Neural cell (in vitro differentiated cells): ENCODE data around the gene MAP3K5. TPM values are rescaled to one million over a fixed set of nuclear protein-coding genes. Genes with fewer than 3 reads are reported as not detected.

Source experiments
- H2AFZ ChIP-seq: fragments of 200-600, 300-800 bp; sonication (generic), shearing (Covaris generic); 2 replicates; pipeline ENCODE4 v1.6.0; 2014; ENCODE audit warnings: low read depth, mild to moderate bottlenecking, antibody characterized with exemption, low read length, moderate library complexity
- H3F3A ChIP-seq: fragments of 200-600 bp; shearing (Covaris generic); 2 replicates; pipeline ENCODE4 v1.6.1; 2016; ENCODE audit warnings: mild to moderate bottlenecking, moderate library complexity, mixed read lengths, antibody characterized with exemption, low read length; ENCODE audit not compliant: insufficient read depth, poor library complexity, severe bottlenecking
- H3K27ac ChIP-seq: fragments of 200-600, 300-800 bp; sonication (generic), shearing (Covaris generic); 2 replicates; pipeline ENCODE4 v1.5.1; 2014; ENCODE audit warnings: mild to moderate bottlenecking, low read length, moderate library complexity
- H3K27me3 ChIP-seq: fragments of 300-800, 200-600 bp; sonication (generic), shearing (Covaris generic); 2 replicates; pipeline ENCODE4 v1.6.0; 2014; ENCODE audit warnings: mild to moderate bottlenecking, low read depth, low read length, moderate library complexity; ENCODE audit not compliant: insufficient read depth
- H3K36me3 ChIP-seq: fragments of 300-800, 200-600 bp; sonication (generic), shearing (Covaris generic); 2 replicates; pipeline ENCODE4 v1.5.1; 2014; ENCODE audit warnings: mild to moderate bottlenecking, antibody characterized with exemption, low read length, moderate library complexity; ENCODE audit not compliant: insufficient read depth
- H3K4me2 ChIP-seq: fragments of 300-800, 200-600 bp; sonication (generic), shearing (Covaris generic); 2 replicates; pipeline ENCODE4 v1.6.0; 2014; ENCODE audit warnings: mild to moderate bottlenecking, low read length
- H3K4me3 ChIP-seq: fragments of 300-800, 200-600 bp; sonication (generic), shearing (Covaris generic); 2 replicates; pipeline ENCODE4 v1.5.1; 2014; ENCODE audit warnings: mild to moderate bottlenecking, low read length, moderate library complexity
- H3K79me2 ChIP-seq: fragments of 200-600 bp; shearing (Covaris generic); replicated peaks from 2 replicates; pipeline ENCODE4 v1.6.0; 2014; ENCODE audit warnings: mild to moderate bottlenecking, low read length, moderate library complexity; ENCODE audit not compliant: insufficient read depth
- H3K9ac ChIP-seq: fragments of 300-800, 200-600 bp; sonication (generic), shearing (Covaris generic); 2 replicates; pipeline ENCODE4 v1.6.1; 2016; ENCODE audit warnings: mild to moderate bottlenecking, low read length, mixed read lengths
- H3K9me2 ChIP-seq: fragments of 200-600 bp; shearing (Covaris generic); 2 replicates; pipeline ENCODE4 v1.6.1; 2016; ENCODE audit warnings: mild to moderate bottlenecking, low read length, mixed read lengths; ENCODE audit not compliant: insufficient read depth
- H3K9me3 ChIP-seq: fragments of 200-600, 300-800 bp; sonication (generic), shearing (Covaris generic); 2 replicates; pipeline ENCODE4 v1.6.1; 2016; ENCODE audit warnings: mild to moderate bottlenecking, mixed run types, low read length, moderate library complexity, mixed read lengths
- H4K20me1 ChIP-seq: fragments of 200-600 bp; shearing (Covaris generic); 2 replicates; pipeline ENCODE4 v1.6.1; 2016; ENCODE audit warnings: mild to moderate bottlenecking, mixed run types; ENCODE audit not compliant: insufficient read depth
- EP300 ChIP-seq: fragments of 450-650 bp; conservative IDR thresholded peaks from 2 replicates; pipeline ENCODE4 v1.6.1; 2014; ENCODE audit warnings: antibody characterized with exemption, mild to moderate bottlenecking, moderate library complexity; ENCODE audit not compliant: poor library complexity, severe bottlenecking
- EZH2 ChIP-seq: fragments of 200-600, 300-800 bp; shearing (Covaris generic), sonication (generic); IDR thresholded peaks from 2 replicates; pipeline ENCODE4 v1.6.1; 2014; ENCODE audit warnings: antibody characterized with exemption, low read length, borderline replicate concordance, mild to moderate bottlenecking; ENCODE audit not compliant: insufficient read depth, poor library complexity, severe bottlenecking
- MXI1 ChIP-seq: fragments of 450-650 bp; conservative IDR thresholded peaks from 2 replicates; pipeline ENCODE4 v1.6.1; 2014; ENCODE audit warnings: antibody characterized with exemption, mild to moderate bottlenecking; ENCODE audit not compliant: poor library complexity, severe bottlenecking
- POLR2AphosphoS5 ChIP-seq: IDR thresholded peaks from 2 replicates; pipeline ENCODE4 v1.6.1; 2012
- RAD21 ChIP-seq: fragments of 450-650 bp; conservative IDR thresholded peaks from 2 replicates; pipeline ENCODE4 v1.6.1; 2014; ENCODE audit warnings: antibody characterized with exemption, mild to moderate bottlenecking, moderate library complexity
- SMC3 ChIP-seq: fragments of 450-650 bp; conservative IDR thresholded peaks from 2 replicates; pipeline ENCODE4 v1.6.1; 2014; ENCODE audit warnings: antibody characterized with exemption, mild to moderate bottlenecking, moderate library complexity; ENCODE audit not compliant: poor library complexity
- TAF1 ChIP-seq: IDR thresholded peaks from 2 replicates; pipeline ENCODE4 v1.6.1; 2012; ENCODE audit warnings: low read depth
- polyA plus RNA-seq: library from polyadenylated mRNA; depleted of rRNA; stranded (reverse); fragments of >200 nt; gene quantifications from 2 replicates; pipeline ENCODE4 v1.2.3, GENCODE V29; 2014
- TF ChIP-seq, protein P1 (sequence below): IDR thresholded peaks from 2 replicates; pipeline ENCODE4 v1.6.1; 2012; ENCODE audit warnings: borderline replicate concordance
- TF ChIP-seq, protein P2 (sequence below): fragments of 450-650 bp; IDR thresholded peaks from 2 replicates; pipeline ENCODE4 v1.5.1; 2014; ENCODE audit warnings: antibody characterized with exemption, mild to moderate bottlenecking, moderate library complexity; ENCODE audit not compliant: poor library complexity, severe bottlenecking

Gene MAP3K5
- polyA plus RNA-seq, 1 donor from 2014 or later: 2.0 TPM

DNA sequence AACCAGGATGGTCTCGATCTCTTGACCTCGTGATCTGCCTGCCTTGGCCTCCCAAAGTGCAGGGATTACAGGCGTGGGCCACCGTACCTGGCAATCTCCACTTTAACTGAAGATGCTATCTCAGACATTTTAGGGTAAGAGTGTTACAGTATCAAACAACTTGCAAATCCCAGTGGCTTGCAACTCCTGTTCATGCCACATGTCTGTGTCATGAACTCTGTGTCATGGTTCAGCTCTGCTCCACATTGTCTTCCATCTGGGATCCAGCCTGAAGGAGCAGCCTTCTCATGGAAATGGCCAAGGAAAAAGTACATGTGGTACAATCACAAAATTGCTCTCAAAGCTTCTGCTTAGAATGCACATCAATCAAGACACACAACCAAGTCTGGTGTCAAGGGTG is 114.9 kb downstream of the MAP3K5 start:
- Histone ChIP-seq H3F3A (no peaks in the 10 kb centered on the region), H4K20me1 (no peaks in the 10 kb centered on the region), H3K4me2 (no peak overlapping the region), H2AFZ (no peak overlapping the region), H3K27me3 (no peaks in the 10 kb centered on the region), H3K27ac (no peak overlapping the region), H3K9me3 (no peaks in the 10 kb centered on the region), H3K9ac (no peak overlapping the region), H3K9me2 (no peaks in the 10 kb centered on the region), H3K36me3 (no peaks in the 10 kb centered on the region), H3K4me3 (no peak overlapping the region), H3K79me2 (no peaks in the 10 kb centered on the region)
- TF ChIP-seq SMC3: no peak
- no peak for TF ChIP-seq TAF1
- TF ChIP-seq EZH2: no peak
- TF ChIP-seq MXI1: no peak
- no peak for TF ChIP-seq RAD21
- TF ChIP-seq POLR2AphosphoS5: no peak
- TF ChIP-seq EP300: no peak
- TF ChIP-seq, protein P1, sequence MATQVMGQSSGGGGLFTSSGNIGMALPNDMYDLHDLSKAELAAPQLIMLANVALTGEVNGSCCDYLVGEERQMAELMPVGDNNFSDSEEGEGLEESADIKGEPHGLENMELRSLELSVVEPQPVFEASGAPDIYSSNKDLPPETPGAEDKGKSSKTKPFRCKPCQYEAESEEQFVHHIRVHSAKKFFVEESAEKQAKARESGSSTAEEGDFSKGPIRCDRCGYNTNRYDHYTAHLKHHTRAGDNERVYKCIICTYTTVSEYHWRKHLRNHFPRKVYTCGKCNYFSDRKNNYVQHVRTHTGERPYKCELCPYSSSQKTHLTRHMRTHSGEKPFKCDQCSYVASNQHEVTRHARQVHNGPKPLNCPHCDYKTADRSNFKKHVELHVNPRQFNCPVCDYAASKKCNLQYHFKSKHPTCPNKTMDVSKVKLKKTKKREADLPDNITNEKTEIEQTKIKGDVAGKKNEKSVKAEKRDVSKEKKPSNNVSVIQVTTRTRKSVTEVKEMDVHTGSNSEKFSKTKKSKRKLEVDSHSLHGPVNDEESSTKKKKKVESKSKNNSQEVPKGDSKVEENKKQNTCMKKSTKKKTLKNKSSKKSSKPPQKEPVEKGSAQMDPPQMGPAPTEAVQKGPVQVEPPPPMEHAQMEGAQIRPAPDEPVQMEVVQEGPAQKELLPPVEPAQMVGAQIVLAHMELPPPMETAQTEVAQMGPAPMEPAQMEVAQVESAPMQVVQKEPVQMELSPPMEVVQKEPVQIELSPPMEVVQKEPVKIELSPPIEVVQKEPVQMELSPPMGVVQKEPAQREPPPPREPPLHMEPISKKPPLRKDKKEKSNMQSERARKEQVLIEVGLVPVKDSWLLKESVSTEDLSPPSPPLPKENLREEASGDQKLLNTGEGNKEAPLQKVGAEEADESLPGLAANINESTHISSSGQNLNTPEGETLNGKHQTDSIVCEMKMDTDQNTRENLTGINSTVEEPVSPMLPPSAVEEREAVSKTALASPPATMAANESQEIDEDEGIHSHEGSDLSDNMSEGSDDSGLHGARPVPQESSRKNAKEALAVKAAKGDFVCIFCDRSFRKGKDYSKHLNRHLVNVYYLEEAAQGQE: no peak
- TF ChIP-seq, protein P2, sequence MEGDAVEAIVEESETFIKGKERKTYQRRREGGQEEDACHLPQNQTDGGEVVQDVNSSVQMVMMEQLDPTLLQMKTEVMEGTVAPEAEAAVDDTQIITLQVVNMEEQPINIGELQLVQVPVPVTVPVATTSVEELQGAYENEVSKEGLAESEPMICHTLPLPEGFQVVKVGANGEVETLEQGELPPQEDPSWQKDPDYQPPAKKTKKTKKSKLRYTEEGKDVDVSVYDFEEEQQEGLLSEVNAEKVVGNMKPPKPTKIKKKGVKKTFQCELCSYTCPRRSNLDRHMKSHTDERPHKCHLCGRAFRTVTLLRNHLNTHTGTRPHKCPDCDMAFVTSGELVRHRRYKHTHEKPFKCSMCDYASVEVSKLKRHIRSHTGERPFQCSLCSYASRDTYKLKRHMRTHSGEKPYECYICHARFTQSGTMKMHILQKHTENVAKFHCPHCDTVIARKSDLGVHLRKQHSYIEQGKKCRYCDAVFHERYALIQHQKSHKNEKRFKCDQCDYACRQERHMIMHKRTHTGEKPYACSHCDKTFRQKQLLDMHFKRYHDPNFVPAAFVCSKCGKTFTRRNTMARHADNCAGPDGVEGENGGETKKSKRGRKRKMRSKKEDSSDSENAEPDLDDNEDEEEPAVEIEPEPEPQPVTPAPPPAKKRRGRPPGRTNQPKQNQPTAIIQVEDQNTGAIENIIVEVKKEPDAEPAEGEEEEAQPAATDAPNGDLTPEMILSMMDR: no peak

DNA sequence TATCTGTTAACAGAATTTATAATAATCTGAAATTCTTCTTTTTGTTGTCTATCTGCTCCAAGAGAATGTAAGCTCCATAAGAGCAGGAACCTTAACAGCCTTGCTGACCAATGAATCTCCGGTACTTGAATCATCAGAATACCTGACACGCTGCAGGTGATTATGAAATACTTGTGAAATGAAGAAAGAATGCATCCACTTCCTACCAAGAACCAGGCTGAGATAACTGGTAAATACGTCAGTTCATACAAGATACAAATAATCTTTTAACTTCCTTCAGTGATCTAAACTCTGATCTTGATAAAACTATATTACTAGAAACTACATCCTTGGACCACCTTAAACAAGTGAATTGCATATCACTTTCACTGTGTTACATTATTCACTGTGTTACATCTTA is 116.2 kb downstream of the MAP3K5 start:
- Histone ChIP-seq H3K27ac (no peak overlapping the region), H4K20me1 (no peaks in the 10 kb centered on the region), H3K79me2 (no peaks in the 10 kb centered on the region), H3K36me3 (no peaks in the 10 kb centered on the region), H3K4me2 (no peak overlapping the region), H3K9me3 (no peaks in the 10 kb centered on the region), H3K27me3 (no peaks in the 10 kb centered on the region), H3F3A (no peaks in the 10 kb centered on the region), H3K9ac (no peak overlapping the region), H2AFZ (no peak overlapping the region), H3K9me2 (no peaks in the 10 kb centered on the region), H3K4me3 (no peak overlapping the region)
- TF ChIP-seq, protein P2: no peak
- TF ChIP-seq, protein P1: no peak
- TF ChIP-seq SMC3: no peak
- no peak for TF ChIP-seq EP300
- no peak for TF ChIP-seq POLR2AphosphoS5
- TF ChIP-seq MXI1: no peak
- no peak for TF ChIP-seq TAF1
- TF ChIP-seq RAD21: no peak
- TF ChIP-seq EZH2: no peak
